NK-92 (cell line): ENCODE measurements around the gene SCPEP1.
"Not testable (repeated sequence)": the region's sequence is repeated elsewhere in the genome, so short reads cannot be mapped to it uniquely, and the experiment has no call there.

Source experiments
- DNase-seq: peaks from one replicate; lab custom pipeline; 2025; ENCODE audit not compliant: unreplicated experiment; lab: John Stamatoyannopoulos, UW

The SCPEP1 gene

GRCh38 chr17:56965241-56965640 lies 12.7 kb upstream of the SCPEP1 start:
- not testable (repeated sequence) for DNase-seq

DNA sequence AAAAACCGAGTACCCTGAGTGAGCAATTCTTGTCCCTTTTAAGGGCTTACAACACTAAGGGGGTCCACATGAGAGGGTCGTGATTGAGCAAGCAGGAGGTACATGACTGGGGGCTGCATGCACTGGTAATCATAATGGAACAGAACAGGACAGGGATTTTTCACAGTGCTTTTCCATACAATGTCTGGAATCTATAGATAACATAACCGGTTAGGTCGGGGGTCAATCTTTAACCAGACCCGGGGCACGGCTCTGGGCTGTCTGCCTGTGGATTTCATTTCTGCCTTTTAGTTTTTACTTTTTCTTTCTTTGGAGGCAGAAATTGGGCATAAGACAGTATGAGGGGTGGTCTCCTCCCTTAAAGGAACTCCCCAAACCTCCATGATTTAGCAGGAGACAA lies 12.2 kb upstream of the SCPEP1 start:
- DNase-seq: not testable (repeated sequence)

DNA sequence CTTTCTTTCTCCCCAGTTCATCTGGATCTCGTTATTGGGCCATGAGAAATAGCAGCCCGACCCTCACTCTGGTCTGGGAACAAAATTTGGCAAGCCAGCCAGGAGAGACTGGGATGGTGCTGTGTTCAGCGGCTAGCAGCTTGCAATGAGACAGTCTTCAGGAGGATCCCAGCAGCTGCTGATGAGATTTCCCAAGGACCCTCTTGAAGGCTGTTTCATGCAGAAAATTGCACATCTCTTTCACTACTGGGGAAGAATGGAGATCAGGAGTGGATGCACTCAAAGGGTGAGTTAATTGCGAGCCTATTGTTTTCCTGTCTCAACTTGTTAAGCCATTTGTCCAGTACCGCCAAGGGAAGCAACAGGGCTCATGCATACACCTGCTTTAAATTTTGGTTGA lies 11.6 kb upstream of the SCPEP1 start:
- DNase-seq: no peak

DNA sequence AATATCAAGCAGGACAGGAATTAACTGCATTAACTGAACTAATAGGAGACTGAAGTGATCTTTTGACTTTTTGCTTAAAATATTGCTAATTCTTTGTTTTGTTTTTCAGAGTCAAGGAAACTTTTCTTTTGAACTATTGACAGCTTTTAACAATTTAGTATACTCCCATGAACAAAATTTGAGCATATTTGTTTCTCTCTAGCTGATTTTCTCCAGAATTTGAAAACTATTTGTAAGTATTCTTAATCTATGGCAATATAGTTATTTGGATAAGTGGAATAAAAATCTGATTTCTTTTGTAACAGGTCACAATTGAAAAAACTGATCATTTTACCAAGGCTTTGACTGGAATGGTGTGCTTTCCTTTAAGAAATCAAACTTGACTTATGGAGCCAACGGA lies 7.0 kb upstream of the SCPEP1 start:
- no peak for DNase-seq

GRCh38 chr17:56972111-56972730 lies 5.7 kb upstream of the SCPEP1 start:
- DNase-seq: no peak

- no peak for DNase-seq
Observed at GRCh38 chr17:56973520-56973919, 4.4 kb upstream of the SCPEP1 start.

GRCh38 chr17:56974055-56974454 lies 3.9 kb upstream of the SCPEP1 start:
- DNase-seq: no peak

DNA sequence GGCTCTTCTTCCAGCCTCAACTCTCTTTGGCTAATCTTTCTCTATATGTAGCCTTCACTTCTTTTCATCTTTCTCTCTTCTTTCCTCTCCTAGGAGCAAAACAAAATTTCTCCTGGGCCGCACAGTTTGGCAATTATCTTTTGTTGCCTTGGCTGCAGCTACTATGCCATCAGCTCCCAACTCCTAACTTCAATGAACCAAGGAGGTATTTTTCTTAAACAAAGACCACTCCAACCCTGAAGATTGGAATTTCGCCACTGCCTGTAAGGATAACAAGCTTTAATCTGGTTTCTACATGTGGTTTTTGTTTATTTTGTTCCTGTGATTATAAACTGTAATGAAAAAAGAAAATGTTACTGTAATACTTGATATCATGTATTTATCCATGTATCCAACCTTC lies 2.3 kb upstream of the SCPEP1 start:
- DNase-seq: no peak

GRCh38 chr17:56976941-56977608 lies 856 bp upstream of the SCPEP1 start:
- no peak for DNase-seq

- no peak for DNase-seq
Observed at GRCh38 chr17:56978441-56979090, 635 bp downstream of the SCPEP1 start.

- DNase-seq: no peak
Observed at GRCh38 chr17:56979091-56979480, 1.2 kb downstream of the SCPEP1 start.

DNA sequence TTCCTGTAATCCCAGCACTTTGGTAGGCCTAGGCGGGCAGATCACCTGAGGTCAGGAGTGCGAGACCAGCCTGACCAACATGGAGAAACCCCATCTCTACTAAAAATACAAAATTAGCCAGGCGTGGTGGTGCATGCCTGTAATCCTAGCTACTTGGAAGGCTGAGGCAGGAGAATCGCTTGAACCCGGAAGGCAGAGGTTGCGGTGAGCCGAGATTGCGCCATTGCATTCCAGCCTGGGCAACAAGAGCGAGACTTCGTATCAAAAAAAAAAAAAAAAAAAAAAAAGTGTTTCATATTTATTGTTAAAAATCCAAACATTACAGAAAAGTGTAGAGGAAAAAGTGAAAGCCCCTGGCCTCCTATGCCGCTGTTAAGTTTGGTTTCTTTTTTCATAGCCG lies 2.6 kb downstream of the SCPEP1 start:
- DNase-seq: not testable (repeated sequence)

DNA sequence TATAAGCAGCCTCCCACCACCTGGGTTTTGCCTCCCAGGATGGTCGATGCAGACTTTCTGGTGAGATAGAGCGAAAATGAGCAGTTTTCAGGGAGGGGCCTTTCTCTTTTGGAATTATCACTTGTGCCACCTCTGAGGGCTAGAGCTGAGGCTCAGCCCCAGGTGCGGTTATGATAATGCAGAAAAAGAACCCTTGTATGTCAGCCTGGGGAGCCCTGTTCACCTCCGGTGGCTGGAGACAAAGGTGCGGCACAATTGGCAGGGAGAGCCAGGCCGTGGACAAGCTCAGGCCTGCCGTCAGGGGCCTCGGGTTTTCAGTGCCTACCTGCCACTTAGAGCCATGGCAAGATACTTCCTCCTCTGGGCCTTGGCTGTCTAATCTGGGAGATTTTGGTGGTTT lies 4.4 kb downstream of the SCPEP1 start:
- DNase-seq: no peak

GRCh38 chr17:56983366-56983765 lies 5.4 kb downstream of the SCPEP1 start:
- DNase-seq: no peak

DNA sequence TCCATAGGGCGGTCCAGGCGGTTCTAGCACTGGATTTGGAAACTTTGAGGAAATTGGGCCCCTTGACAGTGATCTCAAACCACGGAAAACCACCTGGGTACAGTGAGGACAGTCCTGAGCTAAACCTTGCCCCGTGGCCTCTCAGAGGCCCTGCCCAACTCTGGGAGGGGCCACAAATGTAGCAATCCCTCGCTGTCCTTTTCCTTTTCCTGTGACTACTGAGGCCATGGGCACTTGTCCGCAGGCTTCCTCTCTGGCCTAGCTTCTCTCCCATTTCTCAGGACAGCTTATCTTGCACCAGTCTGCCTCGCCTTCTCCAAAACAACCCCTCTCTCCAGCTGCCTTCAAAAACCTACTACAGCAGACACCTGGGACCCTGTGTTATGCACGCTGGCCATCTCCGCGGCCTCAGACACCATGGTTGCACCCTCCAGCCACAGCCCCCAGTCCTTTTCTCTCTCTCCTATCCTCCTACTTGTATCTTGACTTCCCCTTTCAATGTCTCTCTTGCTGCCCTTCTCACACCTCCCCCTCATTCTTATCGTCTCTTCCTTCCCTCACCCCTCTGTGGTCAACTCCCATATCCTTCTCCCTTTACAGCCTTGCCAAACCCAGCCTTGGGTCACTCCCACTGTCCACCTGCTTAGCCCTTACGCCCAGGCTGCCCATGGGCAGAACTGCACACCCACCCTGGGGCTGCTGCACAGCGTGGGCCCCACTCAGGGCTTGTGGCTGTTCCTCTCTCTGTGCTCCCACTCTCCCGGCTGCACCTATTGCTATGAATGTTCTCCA lies 7.6 kb downstream of the SCPEP1 start:
- DNase-seq: no peak

- no peak for DNase-seq
Observed at GRCh38 chr17:56987283-56987834, 9.4 kb downstream of the SCPEP1 start.

DNA sequence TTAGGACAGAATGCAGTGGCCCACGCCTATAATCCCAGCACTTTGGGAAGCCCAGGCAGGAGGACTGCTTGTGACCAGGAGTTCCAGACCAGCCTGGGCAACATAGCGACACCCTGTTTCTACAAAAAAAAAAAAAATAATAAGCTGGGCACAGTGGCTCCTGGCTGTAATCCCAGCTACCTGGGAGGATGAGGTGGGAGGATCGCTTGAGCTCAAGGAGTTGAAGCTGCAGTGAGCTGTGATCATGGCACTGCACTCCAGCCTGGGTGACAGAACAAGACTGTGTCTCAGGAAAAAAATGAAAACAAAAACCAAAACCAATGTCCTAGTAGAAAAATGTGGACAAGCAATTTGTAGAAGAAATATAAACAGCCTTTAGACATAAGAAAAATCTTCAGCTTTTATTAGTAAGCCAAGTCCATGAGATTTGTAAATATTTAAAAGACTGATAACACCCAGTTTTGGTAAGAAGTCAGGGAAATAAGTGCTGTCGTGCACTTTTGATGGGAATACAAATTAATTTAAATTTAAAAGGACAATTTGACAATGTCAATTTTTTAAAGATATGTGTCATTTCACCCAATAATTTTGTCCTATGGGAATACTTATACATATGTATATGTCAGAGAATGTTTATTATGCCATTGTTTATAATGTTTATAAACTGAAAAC lies 11.1 kb downstream of the SCPEP1 start:
- DNase-seq: no peak

DNA sequence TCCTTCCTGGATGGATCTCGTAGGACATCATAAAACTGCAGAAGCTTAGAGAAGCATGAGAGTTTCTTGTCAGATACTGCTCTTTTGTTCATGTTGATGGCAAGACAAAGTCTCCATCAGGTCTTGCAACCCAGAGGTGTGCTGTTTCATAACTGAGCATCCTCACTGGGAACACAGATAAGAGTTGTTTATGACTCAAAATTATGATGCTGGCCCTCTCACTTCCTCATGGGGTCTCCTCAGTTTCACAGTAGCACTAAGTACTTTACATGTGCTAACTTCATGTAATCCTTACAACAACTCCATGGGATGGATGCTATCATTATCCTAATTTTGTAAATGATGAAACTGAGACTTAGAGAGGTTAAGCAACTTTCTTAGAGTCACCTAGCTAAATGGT lies 14.4 kb downstream of the SCPEP1 start:
- no peak for DNase-seq

DNA sequence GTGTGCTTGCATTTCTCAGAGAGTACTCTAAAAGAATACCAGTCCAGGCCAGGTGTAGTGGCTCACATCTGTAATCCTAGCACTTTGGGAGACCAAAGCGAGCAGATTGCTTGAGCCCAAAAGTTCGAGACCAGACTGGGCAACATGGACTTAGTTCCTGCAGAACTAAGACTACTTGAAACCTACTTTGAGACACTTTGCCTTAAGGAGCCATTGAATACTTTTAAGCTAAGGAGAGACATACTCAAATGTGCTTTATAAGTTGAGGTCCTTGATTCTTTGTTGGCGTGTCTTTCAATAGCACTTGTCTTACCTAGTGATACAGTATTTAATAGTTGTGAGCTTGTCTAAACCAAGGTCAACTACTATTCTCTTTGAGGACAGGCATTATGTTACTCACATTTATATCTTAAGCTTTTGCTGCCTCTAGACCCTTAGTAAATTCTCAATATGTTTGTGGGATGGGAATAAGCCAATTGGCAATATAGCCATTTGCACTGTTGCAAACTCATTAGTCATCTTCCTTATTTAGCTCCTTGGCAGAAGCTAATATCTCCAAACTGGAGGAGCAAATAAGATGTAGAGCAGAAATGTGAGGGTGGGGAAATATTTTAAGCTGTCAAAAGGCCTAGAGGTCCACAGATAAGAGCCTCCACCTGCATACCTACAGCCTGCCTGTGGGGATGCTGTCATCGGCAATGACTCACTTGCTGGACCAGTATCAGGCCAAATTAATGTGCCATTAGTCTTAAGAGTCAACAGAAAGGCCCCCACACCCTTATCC lies 16.3 kb downstream of the SCPEP1 start:
- no peak for DNase-seq

- DNase-seq: no peak
Observed at GRCh38 chr17:56995766-56996165, 17.8 kb downstream of the SCPEP1 start.
